SU-DHL-6 (cell line): Measurements from ENCODE around the gene SHISAL2A.

ENCODE experiments used
- EZH2phosphoT487 ChIP-seq: fragments of 200-600 bp; sonication (generic), shearing (Covaris generic); conservative IDR thresholded peaks from 2 replicates; pipeline ENCODE4 v1.6.1; 2018; ENCODE audit warnings: mild to moderate bottlenecking, antibody characterized with exemption, low read length, moderate library complexity, mixed read lengths
- TF ChIP-seq, protein P1 (sequence below): fragments of 200-600 bp; sonication (generic); IDR thresholded peaks from one replicate; pipeline ENCODE4 v1.5.1; 2017; ENCODE audit warnings: antibody characterized with exemption, mild to moderate bottlenecking, low read length, moderate library complexity; ENCODE audit not compliant: insufficient read depth, poor library complexity, severe bottlenecking

DNA sequence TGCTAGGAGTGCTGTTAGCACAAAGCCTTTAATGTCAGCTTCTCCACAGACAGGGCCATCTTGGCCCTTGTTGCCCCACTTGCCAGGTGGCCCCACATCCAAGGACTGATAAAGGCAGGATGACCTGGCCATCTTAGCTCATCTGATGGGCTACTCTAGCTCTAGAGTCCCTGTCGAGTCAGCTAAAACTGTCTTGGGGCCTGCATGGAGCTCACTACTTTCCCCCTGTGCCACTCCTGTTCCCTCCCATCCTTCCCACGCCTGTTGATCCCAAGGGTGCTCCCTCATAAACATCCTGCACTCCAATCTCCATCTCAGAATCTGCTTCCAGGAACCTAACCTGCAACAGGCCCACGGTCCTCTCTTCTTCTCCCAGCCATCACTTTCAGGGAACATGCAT, 31.4 kb upstream of the SHISAL2A start:
- TF ChIP-seq, protein P1, sequence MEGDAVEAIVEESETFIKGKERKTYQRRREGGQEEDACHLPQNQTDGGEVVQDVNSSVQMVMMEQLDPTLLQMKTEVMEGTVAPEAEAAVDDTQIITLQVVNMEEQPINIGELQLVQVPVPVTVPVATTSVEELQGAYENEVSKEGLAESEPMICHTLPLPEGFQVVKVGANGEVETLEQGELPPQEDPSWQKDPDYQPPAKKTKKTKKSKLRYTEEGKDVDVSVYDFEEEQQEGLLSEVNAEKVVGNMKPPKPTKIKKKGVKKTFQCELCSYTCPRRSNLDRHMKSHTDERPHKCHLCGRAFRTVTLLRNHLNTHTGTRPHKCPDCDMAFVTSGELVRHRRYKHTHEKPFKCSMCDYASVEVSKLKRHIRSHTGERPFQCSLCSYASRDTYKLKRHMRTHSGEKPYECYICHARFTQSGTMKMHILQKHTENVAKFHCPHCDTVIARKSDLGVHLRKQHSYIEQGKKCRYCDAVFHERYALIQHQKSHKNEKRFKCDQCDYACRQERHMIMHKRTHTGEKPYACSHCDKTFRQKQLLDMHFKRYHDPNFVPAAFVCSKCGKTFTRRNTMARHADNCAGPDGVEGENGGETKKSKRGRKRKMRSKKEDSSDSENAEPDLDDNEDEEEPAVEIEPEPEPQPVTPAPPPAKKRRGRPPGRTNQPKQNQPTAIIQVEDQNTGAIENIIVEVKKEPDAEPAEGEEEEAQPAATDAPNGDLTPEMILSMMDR = no peak
- TF ChIP-seq EZH2phosphoT487 = no peak
